Bronchial epithelial cell (primary cell): ENCODE data around the gene KRTAP4-11. TPM values are rescaled to one million over a fixed set of nuclear protein-coding genes. Genes with fewer than 3 reads are reported as not detected.
A peak's percentile ranks its signal among the peaks of the same experiment; 100 is the strongest.
"Not testable (repeated sequence)": the region's sequence is repeated elsewhere in the genome, so short reads cannot be mapped to it uniquely, and the experiment has no call there.

Experiments
- DNase-seq: peaks from one replicate; pipeline ENCODE4 v3.0.0-alpha.2; 2010; ENCODE audit warnings: low read depth
- FAIRE-seq: peaks from 2 replicates; lab custom pipeline; 2011; peaks lifted over from hg19 to GRCh38; lab: Jason Lieb, UNC
- H3K27me3 ChIP-seq: 2 replicates; pipeline ENCODE4 v1.5.1; 2011; ENCODE audit warnings: low read length; ENCODE audit not compliant: control insufficient read depth, insufficient read depth
- H3K36me3 ChIP-seq: 2 replicates; pipeline ENCODE4 v1.5.1; 2011; ENCODE audit warnings: low read length; ENCODE audit not compliant: control insufficient read depth, insufficient read depth
- H3K4me3 ChIP-seq: 2 replicates; pipeline ENCODE4 v1.5.1; 2011; ENCODE audit warnings: mild to moderate bottlenecking, low read depth, low read length, control low read depth
- total RNA-seq: library from RNA; depleted of rRNA; stranded (reverse); fragments of >200 nt; gene quantifications from 2 replicates; pipeline ENCODE4 v1.2.1, GENCODE V29; 2014
- TF ChIP-seq, protein P1 (sequence below): IDR thresholded peaks from 2 replicates; pipeline ENCODE4 v1.5.1; 2011; ENCODE audit warnings: mild to moderate bottlenecking, moderate library complexity, low read length, control low read depth, inconsistent platforms; ENCODE audit not compliant: insufficient read depth, severe bottlenecking

KRTAP4-11 gene
- total RNA-seq, 1 donor from 2014 or later = not detected

DNA sequence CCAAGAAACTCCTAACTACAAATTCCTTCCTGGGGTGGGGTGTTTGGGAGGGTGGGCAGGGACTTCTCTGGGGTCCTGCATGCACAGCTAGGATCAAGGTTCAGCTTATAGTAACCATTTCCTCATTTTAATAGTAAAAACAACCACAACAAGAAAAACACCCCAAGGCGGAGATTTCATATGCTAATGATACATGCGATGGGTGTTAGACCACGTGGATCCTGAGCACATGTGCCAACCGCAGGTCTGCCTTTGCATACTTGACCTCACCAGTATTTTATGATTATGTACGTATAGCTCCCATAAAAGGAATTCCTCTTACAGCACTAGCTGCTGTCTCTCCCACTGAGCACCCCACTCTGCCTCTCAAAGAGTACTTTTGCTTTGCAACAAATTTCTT, 1.9 kb downstream of the KRTAP4-11 start:
- TF ChIP-seq, protein P1, sequence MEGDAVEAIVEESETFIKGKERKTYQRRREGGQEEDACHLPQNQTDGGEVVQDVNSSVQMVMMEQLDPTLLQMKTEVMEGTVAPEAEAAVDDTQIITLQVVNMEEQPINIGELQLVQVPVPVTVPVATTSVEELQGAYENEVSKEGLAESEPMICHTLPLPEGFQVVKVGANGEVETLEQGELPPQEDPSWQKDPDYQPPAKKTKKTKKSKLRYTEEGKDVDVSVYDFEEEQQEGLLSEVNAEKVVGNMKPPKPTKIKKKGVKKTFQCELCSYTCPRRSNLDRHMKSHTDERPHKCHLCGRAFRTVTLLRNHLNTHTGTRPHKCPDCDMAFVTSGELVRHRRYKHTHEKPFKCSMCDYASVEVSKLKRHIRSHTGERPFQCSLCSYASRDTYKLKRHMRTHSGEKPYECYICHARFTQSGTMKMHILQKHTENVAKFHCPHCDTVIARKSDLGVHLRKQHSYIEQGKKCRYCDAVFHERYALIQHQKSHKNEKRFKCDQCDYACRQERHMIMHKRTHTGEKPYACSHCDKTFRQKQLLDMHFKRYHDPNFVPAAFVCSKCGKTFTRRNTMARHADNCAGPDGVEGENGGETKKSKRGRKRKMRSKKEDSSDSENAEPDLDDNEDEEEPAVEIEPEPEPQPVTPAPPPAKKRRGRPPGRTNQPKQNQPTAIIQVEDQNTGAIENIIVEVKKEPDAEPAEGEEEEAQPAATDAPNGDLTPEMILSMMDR = no peak
- Histone ChIP-seq H3K27me3 (no peaks in the 10 kb centered on the region), H3K4me3 (no peak overlapping the region), H3K36me3 (no peaks in the 10 kb centered on the region)
- DNase-seq (no peak), FAIRE-seq (no peak)

DNA sequence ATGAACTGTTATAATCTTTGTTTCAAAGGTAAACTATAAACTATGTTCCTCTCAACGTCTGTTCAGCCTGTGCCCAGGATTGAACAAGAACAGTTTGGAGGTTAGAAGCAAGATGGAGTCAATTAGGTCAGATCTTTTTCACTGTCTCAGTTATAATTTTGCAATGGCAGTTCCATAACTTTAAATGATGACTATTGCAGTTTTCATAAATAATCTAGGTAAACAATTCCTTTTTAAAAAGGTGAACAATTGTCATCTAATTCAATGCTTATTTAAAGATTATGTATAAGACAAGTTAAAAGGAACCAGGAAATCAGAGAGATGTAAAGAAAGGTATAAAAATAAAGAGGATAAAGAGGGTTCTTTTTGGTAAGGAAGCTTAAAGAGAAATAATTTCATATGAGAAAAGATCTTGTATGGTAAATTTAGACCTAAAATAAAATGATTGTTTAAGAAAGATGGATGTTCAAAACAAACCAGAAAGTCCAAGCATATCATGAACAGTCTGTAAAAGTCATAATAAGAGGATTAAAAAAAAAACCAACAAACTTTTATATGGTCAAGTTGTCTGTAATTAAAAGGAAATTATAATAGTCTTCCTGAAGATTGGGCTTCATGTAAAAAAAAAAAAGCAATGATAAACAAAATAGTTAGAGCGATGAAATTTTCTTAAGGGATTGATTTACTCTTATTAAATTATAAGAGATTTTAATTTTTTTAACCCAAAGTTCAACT, 6.9 kb downstream of the KRTAP4-11 start:
- Histone ChIP-seq H3K36me3 (no peaks in the 10 kb centered on the region), H3K4me3 (no peak overlapping the region), H3K27me3 (no peaks in the 10 kb centered on the region)
- FAIRE-seq = no peak
- DNase-seq = no peak
- TF ChIP-seq, protein P1 = no peak

DNA sequence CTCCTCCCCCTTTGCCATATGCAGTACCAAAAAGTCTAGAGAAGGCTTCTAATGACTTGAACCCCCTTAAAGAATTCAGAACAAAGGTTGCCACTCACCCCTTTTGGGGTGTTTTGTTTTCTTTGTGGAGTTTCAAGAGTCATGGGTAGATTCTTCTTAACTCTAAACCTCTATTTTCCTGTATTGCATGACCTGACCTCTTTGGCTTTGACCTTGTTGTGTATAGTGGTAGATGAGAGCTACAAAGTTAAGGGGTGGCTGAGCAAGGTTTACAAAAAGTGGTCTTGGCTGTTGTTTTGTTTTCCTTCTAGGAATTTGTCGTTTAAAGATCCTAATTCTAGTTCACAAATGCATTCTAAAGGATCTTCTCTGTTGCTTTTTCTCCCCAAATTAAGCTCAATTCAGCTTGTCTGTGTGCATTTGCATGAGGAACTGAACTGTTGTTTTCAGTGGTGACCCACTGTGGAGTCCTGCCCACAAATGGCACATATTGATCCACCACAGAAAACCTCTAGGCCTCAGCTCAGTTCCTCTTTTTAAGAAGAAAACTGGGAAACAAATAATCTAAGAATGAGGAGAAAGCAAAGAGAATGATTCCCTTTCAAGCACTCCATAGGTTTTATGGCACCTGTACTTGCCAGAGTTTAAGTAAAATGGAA, 9.3 kb downstream of the KRTAP4-11 start:
- H3K36me3 ChIP-seq, H3K4me3 ChIP-seq, FAIRE-seq, DNase-seq, H3K27me3 ChIP-seq: not testable (repeated sequence)

DNA sequence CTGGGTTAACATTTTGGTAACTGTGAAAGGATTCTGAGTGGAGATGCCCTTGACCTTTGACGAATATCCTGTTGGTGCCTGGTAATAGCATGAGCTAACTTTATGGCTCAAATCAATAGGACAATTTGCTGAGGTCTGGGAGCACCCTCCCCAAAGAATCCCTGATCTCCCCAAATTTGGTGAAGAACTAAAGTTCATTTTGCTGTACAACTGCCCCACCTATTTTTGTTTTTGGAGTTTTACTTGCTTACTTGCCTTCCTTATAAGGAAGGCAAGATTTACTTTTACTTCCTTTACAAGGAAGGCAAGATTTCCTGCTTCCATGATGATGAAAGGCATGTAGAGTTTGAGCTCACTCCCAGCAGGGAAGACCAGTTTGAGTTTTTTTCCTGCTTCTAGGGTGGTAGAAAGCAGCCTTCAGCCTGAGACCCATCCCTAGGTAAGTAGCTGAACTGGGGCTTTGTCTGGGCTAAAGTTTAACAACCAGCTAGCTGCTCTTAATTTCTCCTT, 10.2 kb downstream of the KRTAP4-11 start:
- TF ChIP-seq, protein P1 = no peak
- FAIRE-seq = no peak
- no peaks in the 10 kb centered on the region for H3K36me3 ChIP-seq
- H3K4me3 ChIP-seq = no peak overlapping the region
- no peaks in the 10 kb centered on the region for H3K27me3 ChIP-seq
- peak; percentile 8 for DNase-seq

DNA sequence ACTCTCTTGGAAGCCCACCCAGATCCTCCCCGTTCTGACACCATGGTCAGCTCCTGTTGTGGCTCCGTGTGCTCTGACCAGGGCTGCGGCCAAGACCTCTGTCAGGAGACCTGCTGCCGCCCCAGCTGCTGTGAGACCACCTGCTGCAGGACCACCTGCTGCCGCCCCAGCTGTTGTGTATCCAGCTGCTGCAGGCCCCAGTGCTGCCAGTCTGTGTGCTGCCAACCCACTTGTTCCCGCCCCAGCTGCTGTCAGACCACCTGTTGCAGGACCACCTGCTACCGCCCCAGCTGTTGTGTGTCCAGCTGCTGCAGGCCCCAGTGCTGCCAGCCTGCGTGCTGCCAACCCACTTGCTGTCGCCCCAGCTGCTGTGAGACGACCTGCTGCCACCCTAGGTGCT, 12.8 kb downstream of the KRTAP4-11 start, which contains the start of gene KRTAP4-9:
Gene KRTAP4-9 (plus strand): TSS at position 43 of the 400 bp plus-strand sequence. CDS start 0 bp downstream, at position 43.
- not testable (repeated sequence) for H3K27me3 ChIP-seq, DNase-seq, H3K36me3 ChIP-seq, FAIRE-seq, H3K4me3 ChIP-seq

DNA sequence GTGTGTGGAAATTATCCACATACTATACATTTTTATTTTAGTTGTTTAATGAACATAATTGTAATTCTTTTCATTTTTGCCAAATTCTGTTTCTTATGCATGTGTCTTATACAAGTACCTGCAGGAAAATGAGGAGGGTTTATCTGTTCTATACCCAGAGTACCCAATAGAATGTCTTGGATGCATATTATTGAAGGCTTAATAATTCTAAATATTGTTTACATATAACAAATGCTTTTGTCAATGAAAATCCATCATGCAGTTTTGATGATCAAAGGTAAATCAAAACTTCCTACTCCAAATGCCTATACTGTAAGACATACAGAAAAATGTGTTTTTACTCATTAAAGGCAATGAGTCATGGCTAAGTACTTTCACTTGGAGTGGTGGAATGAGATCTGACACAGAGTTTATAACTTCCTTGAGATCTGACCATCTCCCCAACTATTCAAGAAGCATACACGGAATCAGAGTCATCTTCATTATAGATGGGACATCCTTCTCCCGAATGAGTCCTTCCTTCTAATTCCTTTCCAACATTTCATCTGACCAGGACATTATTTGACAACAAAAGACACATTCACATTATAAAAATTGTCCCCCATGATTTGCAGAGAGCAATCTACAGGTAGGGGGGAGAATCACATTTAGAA, 13.7 kb downstream of the KRTAP4-11 start:
- H3K27me3 ChIP-seq, H3K36me3 ChIP-seq, H3K4me3 ChIP-seq, FAIRE-seq: not testable (repeated sequence)
- DNase-seq = peak; percentile 46

DNA sequence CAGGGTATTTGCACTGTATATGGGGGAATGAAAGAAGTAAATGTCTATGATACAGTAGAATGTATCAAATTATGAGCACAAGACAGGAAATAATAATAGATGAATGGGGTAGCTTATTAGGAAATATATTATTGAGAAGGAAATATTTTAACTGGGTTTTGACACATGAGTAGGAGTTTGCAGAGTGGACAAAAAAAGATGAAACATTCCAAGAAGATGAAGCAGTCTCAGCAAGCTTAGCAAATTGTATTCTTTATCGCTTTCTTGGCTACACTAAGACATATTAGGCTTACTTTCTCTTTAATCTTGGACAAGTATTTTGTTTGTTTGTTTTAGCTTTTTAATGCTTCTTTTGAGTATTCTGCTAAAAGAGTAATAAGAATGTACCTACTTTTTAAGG, 14.3 kb downstream of the KRTAP4-11 start:
- H3K36me3 ChIP-seq = no peaks in the 10 kb centered on the region
- TF ChIP-seq, protein P1 = no peak
- H3K27me3 ChIP-seq = no peaks in the 10 kb centered on the region
- DNase-seq (no peak), FAIRE-seq (no peak)
- no peak overlapping the region for H3K4me3 ChIP-seq
